ENCODE results near the gene ZBTB44.

Gene ZBTB44, protein sequence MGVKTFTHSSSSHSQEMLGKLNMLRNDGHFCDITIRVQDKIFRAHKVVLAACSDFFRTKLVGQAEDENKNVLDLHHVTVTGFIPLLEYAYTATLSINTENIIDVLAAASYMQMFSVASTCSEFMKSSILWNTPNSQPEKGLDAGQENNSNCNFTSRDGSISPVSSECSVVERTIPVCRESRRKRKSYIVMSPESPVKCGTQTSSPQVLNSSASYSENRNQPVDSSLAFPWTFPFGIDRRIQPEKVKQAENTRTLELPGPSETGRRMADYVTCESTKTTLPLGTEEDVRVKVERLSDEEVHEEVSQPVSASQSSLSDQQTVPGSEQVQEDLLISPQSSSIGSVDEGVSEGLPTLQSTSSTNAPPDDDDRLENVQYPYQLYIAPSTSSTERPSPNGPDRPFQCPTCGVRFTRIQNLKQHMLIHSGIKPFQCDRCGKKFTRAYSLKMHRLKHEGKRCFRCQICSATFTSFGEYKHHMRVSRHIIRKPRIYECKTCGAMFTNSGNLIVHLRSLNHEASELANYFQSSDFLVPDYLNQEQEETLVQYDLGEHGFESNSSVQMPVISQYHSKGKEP

GRCh38 chr11:130314750-130315285 is at the start of gene ZBTB44:
Gene ZBTB44 (minus strand): TSS chr11:130314917. CDS start chr11:130261873, 53,044 bp downstream.
- peak; percentile 93 for DNase-seq (ENCODE audit: low spot score)
- TF ChIP-seq, protein P1, sequence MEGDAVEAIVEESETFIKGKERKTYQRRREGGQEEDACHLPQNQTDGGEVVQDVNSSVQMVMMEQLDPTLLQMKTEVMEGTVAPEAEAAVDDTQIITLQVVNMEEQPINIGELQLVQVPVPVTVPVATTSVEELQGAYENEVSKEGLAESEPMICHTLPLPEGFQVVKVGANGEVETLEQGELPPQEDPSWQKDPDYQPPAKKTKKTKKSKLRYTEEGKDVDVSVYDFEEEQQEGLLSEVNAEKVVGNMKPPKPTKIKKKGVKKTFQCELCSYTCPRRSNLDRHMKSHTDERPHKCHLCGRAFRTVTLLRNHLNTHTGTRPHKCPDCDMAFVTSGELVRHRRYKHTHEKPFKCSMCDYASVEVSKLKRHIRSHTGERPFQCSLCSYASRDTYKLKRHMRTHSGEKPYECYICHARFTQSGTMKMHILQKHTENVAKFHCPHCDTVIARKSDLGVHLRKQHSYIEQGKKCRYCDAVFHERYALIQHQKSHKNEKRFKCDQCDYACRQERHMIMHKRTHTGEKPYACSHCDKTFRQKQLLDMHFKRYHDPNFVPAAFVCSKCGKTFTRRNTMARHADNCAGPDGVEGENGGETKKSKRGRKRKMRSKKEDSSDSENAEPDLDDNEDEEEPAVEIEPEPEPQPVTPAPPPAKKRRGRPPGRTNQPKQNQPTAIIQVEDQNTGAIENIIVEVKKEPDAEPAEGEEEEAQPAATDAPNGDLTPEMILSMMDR (conservative IDR thresholded peaks at IDR 0.05; ENCODE audit: low read depth) = no peak
- peak within 1 kb of the TSS; percentile 92 for H3K27ac ChIP-seq
- POLR2A ChIA-PET (ENCODE audit: low non-redundant PET) = no interaction called here
- CTCF ChIA-PET = no interaction called here

- DNase-seq (ENCODE audit: low spot score) = no peak
- no peak overlapping the region for H3K27ac ChIP-seq
- TF ChIP-seq, protein P1 (conservative IDR thresholded peaks at IDR 0.05; ENCODE audit: low read depth) = no peak
- CTCF ChIA-PET = no interaction called here
- POLR2A ChIA-PET (ENCODE audit: low non-redundant PET) = no interaction called here
These were observed 44.7 kb upstream of the ZBTB44 start for GRCh38 chr11:130359419-130359818.

- POLR2A ChIA-PET (ENCODE audit: low non-redundant PET) = no interaction called here
- CTCF ChIA-PET = no interaction called here
- H3K27ac ChIP-seq = no peak overlapping the region
- DNase-seq (ENCODE audit: low spot score) = no peak
- TF ChIP-seq, protein P1 (conservative IDR thresholded peaks at IDR 0.05; ENCODE audit: low read depth) = no peak
These were observed 43.7 kb upstream of the ZBTB44 start for GRCh38 chr11:130358398-130358797.

DNA sequence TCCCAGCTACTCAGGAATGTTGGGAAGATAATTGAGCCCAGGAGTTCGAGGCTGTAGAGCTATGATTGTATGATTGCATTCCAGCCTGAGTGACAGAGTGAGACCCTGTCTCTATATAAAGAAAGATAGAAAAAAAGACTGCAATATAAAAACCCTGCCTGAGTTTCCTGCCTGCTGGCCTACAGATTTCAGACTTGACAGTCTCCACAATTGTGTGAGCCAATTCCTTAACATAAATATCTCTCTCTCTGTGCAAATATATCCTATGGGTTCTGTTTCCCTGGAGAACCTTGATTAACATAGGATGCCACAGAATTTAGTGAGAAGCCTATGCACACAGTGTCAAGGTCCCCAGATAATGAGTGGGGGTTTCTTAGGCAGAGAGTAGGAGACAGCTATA is 32.5 kb upstream of the ZBTB44 start:
- TF ChIP-seq, protein P1 (conservative IDR thresholded peaks at IDR 0.05; ENCODE audit: low read depth) = no peak
- H3K27ac ChIP-seq = no peak overlapping the region
- CTCF ChIA-PET = no interaction called here
- POLR2A ChIA-PET (ENCODE audit: low non-redundant PET) = no interaction called here
- DNase-seq (ENCODE audit: low spot score) = no peak

- no peak for DNase-seq (ENCODE audit: low spot score)
- ChIA-PET CTCF (interaction anchor here (0.9 kb wide), 1 partner anchor 16 kb away, joined by 3 read pairs; no protein-coding TSS in a partner anchor), POLR2A (ENCODE audit: low non-redundant PET) (no interaction called here)
- no peak overlapping the region for H3K27ac ChIP-seq
- TF ChIP-seq, protein P1 (conservative IDR thresholded peaks at IDR 0.05; ENCODE audit: low read depth) = no peak
These were observed 30.1 kb upstream of the ZBTB44 start for GRCh38 chr11:130344841-130345240.

DNA sequence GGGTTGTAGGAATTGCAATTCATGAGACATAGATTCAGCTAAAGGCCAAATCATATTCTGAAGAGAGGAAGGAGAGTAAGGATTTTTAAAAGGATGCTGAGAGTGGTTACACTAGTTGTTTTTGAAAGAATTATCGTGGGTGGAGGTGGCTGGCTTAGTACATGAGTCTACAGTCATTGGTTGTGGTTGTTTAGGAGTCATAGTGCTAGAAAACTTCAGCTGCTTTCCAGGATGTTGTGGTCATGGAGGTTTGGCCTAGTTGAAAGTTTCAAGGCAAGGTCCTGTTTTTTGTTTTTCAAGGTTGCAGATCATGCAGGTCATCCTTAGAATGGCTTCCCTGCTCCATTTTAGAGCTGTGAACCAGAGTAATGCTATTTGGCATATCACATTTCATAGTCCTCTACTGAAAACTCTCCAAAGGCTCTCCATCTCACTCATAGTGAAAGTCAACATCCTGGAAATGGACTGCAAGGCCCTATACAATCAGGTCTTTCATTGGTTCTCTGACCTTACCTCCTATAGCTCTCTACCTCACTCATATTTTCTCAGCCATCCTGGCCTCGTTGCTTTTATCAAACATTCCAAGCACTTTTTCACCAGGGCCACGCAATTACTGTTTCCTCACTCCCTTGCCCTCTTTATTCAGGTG is 26.1 kb upstream of the ZBTB44 start:
- TF ChIP-seq, protein P1 (conservative IDR thresholded peaks at IDR 0.05; ENCODE audit: low read depth) = no peak
- POLR2A ChIA-PET (ENCODE audit: low non-redundant PET) = no interaction called here
- no peak overlapping the region for H3K27ac ChIP-seq
- CTCF ChIA-PET = no interaction called here
- no peak for DNase-seq (ENCODE audit: low spot score)
